Caco-2 (cell line): ENCODE data around the gene KCNQ1OT1. TPM values are rescaled to one million over a fixed set of nuclear protein-coding genes. Genes with fewer than 3 reads are reported as not detected.

Experiments used
- BruUV-seq: library from RNA; stranded (reverse); fragments of 400-500 nt; replicated peaks from 2 replicates; lab custom pipeline; 2021; lab: Mats Ljungman, UMichigan
- CTCF ChIA-PET: fragments of 300-600 bp; sonication (Branson Sonifier 250); formaldehyde crosslinking; loops from one replicate; lab custom pipeline; 2022; ENCODE audit warnings: antibody characterized with exemption; lab: Charles Lee
- POLR2A ChIA-PET: fragments of 300-600 bp; sonication (Branson Sonifier 250); formaldehyde crosslinking; loops from one replicate; lab custom pipeline; 2022; ENCODE audit warnings: antibody characterized with exemption; lab: Charles Lee
- DNase-seq, 2 experiments: peaks; one replicate each; pipeline versions ENCODE4 v3.0.0 to v3.0.0-alpha.2; 2020 to 2022
- H3K27me3 ChIP-seq: replicated peaks from 2 replicates; pipeline ENCODE4 v1.6.0; 2011; ENCODE audit warnings: low read length; ENCODE audit not compliant: control insufficient read depth, insufficient read depth
- H3K36me3 ChIP-seq: 2 replicates; pipeline ENCODE4 v1.5.1; 2011; ENCODE audit warnings: low read length; ENCODE audit not compliant: control insufficient read depth, insufficient read depth
- H3K4me1 ChIP-seq: fragments of 250-450 bp; sonication (Bioruptor Pico); 2 replicates; pipeline ENCODE4 v1.5.1; 2020; ENCODE audit warnings: mild to moderate bottlenecking
- H3K4me3 ChIP-seq: 2 replicates; pipeline ENCODE4 v1.5.1; 2011; ENCODE audit warnings: low read depth, mild to moderate bottlenecking, control low read depth, low read length
- H3K9me3 ChIP-seq: fragments of 250-450 bp; sonication (Bioruptor Pico); 2 replicates; pipeline ENCODE4 v1.5.1; 2020; ENCODE audit warnings: mild to moderate bottlenecking, moderate library complexity
- H3K27ac Mint-ChIP-seq: one replicate; pipeline ENCODE4 v1.8.0; 2022; ENCODE audit warnings: mixed read lengths; ENCODE audit not compliant: unreplicated experiment
- H3K27me3 Mint-ChIP-seq: one replicate; pipeline ENCODE4 v1.8.0; 2022; ENCODE audit warnings: mixed read lengths; ENCODE audit not compliant: insufficient read depth, unreplicated experiment
- H3K36me3 Mint-ChIP-seq: one replicate; pipeline ENCODE4 v1.8.0; 2022; ENCODE audit warnings: mild to moderate bottlenecking, mixed read lengths; ENCODE audit not compliant: insufficient read depth, unreplicated experiment
- H3K4me1 Mint-ChIP-seq: one replicate; pipeline ENCODE4 v1.8.0; 2022; ENCODE audit warnings: low read depth, mixed read lengths; ENCODE audit not compliant: unreplicated experiment
- H3K4me3 Mint-ChIP-seq: one replicate; pipeline ENCODE4 v1.8.0; 2022; ENCODE audit warnings: mild to moderate bottlenecking, moderate library complexity, mixed read lengths; ENCODE audit not compliant: unreplicated experiment
- H3K9me3 Mint-ChIP-seq: one replicate; pipeline ENCODE4 v1.8.0; 2022; ENCODE audit warnings: mixed read lengths; ENCODE audit not compliant: unreplicated experiment
- intact Hi-C: fragments of 100-400 bp; cut with micrococcal nuclease; formaldehyde crosslinking; loops from one replicate; pipeline ENCODE4 v1.10.0; 2022; ENCODE audit not compliant: unreplicated experiment
- total RNA-seq: library from RNA; stranded (reverse); gene quantifications from 2 replicates; pipeline ENCODE4 v1.2.3, GENCODE V29; 2022
- TF ChIP-seq, protein P1 (sequence below), 2 experiments: fragments of 200-600 bp in 1 of 2; IDR thresholded peaks; 1 replicate in 1 of 2; 2 replicates in 1 of 2; pipeline versions ENCODE4 v1.5.1 to v1.8.0; 2011 to 2022; ENCODE audit warnings: antibody characterized with exemption in 1 of 2, control low read depth in 1 of 2, inconsistent platforms in 1 of 2, low read depth in 1 of 2, low read length in 1 of 2, mild to moderate bottlenecking in 1 of 2, moderate library complexity in 1 of 2; ENCODE audit not compliant: insufficient read depth in 1 of 2, severe bottlenecking in 1 of 2, unreplicated experiment in 1 of 2

The KCNQ1OT1 gene
- total RNA-seq, 1 experiment from 2014 or later = 7.5 TPM

DNA sequence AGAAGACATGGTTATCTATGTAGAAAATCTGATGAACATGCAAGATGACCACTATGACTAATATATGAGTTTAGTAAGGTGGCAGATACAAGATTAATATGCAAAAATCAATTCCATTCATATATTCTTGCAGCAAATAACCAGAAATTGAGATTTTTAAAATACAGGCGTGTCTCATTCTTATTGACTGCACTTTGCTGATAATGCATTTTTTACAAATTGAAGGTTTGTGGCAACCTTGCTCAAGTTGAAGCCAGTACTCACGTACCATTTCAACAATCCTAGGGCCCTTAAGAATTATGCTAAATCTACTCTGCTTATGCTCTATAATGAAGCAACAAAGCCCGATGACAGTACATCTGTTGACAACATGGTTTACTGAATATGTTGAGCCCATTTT, 104.6 kb downstream of the KCNQ1OT1 start:
- Histone ChIP-seq H3K4me3 (no peak overlapping the region), H3K27me3 (no peaks in the 10 kb centered on the region; the same call in 1 of the 2 replicates), H3K36me3 (no peaks in the 10 kb centered on the region), H3K9me3 (peaks cover 9% of the 10 kb centered on the region; the same call in 1 of the 2 replicates), H3K4me1 (no peaks in the 10 kb centered on the region)
- Mint-ChIP-seq H3K27ac (no peak overlapping the region), H3K9me3 (no peaks in the 10 kb centered on the region), H3K4me1 (no peaks in the 10 kb centered on the region), H3K36me3 (no peaks in the 10 kb centered on the region), H3K27me3 (peaks cover 15% of the 10 kb centered on the region), H3K4me3 (no peak overlapping the region)
- POLR2A ChIA-PET = no interaction called here
- BruUV-seq = no TSS peak
- DNase-seq = no peak
- intact Hi-C loops = no loop called here
- TF ChIP-seq, protein P1, sequence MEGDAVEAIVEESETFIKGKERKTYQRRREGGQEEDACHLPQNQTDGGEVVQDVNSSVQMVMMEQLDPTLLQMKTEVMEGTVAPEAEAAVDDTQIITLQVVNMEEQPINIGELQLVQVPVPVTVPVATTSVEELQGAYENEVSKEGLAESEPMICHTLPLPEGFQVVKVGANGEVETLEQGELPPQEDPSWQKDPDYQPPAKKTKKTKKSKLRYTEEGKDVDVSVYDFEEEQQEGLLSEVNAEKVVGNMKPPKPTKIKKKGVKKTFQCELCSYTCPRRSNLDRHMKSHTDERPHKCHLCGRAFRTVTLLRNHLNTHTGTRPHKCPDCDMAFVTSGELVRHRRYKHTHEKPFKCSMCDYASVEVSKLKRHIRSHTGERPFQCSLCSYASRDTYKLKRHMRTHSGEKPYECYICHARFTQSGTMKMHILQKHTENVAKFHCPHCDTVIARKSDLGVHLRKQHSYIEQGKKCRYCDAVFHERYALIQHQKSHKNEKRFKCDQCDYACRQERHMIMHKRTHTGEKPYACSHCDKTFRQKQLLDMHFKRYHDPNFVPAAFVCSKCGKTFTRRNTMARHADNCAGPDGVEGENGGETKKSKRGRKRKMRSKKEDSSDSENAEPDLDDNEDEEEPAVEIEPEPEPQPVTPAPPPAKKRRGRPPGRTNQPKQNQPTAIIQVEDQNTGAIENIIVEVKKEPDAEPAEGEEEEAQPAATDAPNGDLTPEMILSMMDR (IDR thresholded peaks at IDR 0.05; ENCODE audit: insufficient read depth in 1 of 2, low read depth in 1 of 2, low read length in 1 of 2, severe bottlenecking in 1 of 2, unreplicated experiment in 1 of 2) = no peak
- CTCF ChIA-PET = no interaction called here

DNA sequence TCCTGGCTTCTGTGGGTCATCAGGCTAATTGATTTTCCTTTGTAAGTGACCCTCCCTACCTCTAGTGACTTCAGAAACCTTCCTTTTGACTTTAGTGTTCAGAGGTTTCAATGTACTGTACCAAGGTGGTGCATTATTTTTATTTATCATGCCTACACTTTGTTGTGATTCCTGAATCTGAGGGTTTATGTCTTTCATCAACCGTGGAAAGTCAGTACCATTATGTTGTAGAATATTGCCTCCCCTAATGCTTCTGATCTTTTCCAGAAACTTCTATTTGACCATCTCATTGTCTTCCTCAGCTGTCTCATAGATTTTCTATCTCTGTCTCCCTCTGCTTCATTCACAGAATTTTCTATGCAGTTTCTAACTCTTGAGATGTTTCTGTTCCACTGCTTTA, 105.5 kb downstream of the KCNQ1OT1 start:
- no peaks in the 10 kb centered on the region; the same call in 1 of the 2 replicates for H3K27me3 ChIP-seq
- DNase-seq = no peak
- H3K4me1 Mint-ChIP-seq = no peaks in the 10 kb centered on the region
- H3K4me3 ChIP-seq = no peak overlapping the region
- H3K27me3 Mint-ChIP-seq = peaks cover 15% of the 10 kb centered on the region
- no TSS peak for BruUV-seq
- peaks cover 9% of the 10 kb centered on the region; the same call in 1 of the 2 replicates for H3K9me3 ChIP-seq
- no peaks in the 10 kb centered on the region for H3K36me3 Mint-ChIP-seq
- no peaks in the 10 kb centered on the region for H3K36me3 ChIP-seq
- POLR2A ChIA-PET = no interaction called here
- H3K4me1 ChIP-seq = no peaks in the 10 kb centered on the region
- no peak overlapping the region for H3K27ac Mint-ChIP-seq
- CTCF ChIA-PET = no interaction called here
- TF ChIP-seq, protein P1 (IDR thresholded peaks at IDR 0.05; ENCODE audit: insufficient read depth in 1 of 2, low read depth in 1 of 2, low read length in 1 of 2, severe bottlenecking in 1 of 2, unreplicated experiment in 1 of 2) = no peak
- intact Hi-C loops = no loop called here
- no peaks in the 10 kb centered on the region for H3K9me3 Mint-ChIP-seq
- no peak overlapping the region for H3K4me3 Mint-ChIP-seq

GRCh38 chr11:2593393-2593950, 106.3 kb downstream of the KCNQ1OT1 start:
- BruUV-seq = no TSS peak
- peaks cover 15% of the 10 kb centered on the region for H3K27me3 Mint-ChIP-seq
- no peaks in the 10 kb centered on the region for H3K36me3 ChIP-seq
- ChIA-PET CTCF (no interaction called here), POLR2A (no interaction called here)
- no peak overlapping the region for H3K27ac Mint-ChIP-seq
- intact Hi-C loops = no loop called here
- H3K36me3 Mint-ChIP-seq = no peaks in the 10 kb centered on the region
- TF ChIP-seq, protein P1 (IDR thresholded peaks at IDR 0.05; ENCODE audit: insufficient read depth in 1 of 2, low read depth in 1 of 2, low read length in 1 of 2, severe bottlenecking in 1 of 2, unreplicated experiment in 1 of 2) = no peak
- H3K9me3 ChIP-seq = peaks cover 6% of the 10 kb centered on the region; the same call in 1 of the 2 replicates
- H3K4me1 ChIP-seq = no peaks in the 10 kb centered on the region
- DNase-seq = no peak
- H3K9me3 Mint-ChIP-seq = no peaks in the 10 kb centered on the region
- no peak overlapping the region for H3K4me3 ChIP-seq
- no peaks in the 10 kb centered on the region; the same call in 1 of the 2 replicates for H3K27me3 ChIP-seq
- H3K4me1 Mint-ChIP-seq = no peaks in the 10 kb centered on the region
- no peak overlapping the region for H3K4me3 Mint-ChIP-seq
